GM12878 (cell line): Measurements from ENCODE around the gene MSI2. TPM values are rescaled to one million over a fixed set of nuclear protein-coding genes. Genes with fewer than 3 reads are reported as not detected.

ENCODE experiments used
- ATAC-seq: fragments of 200-7000 bp; cut with Tn5 transposase; 3 replicates; pipeline ENCODE4 v1.9.1; 2020; ENCODE audit warnings: mild to moderate bottlenecking, moderate library complexity
- BruUV-seq: library from RNA; stranded (reverse); fragments of 400-500 nt; replicated peaks from 2 replicates; lab custom pipeline; 2021; lab: Mats Ljungman, UMichigan
- CTCF ChIA-PET: fragments of 300-600 bp; sonication (Branson Sonifier 250); formaldehyde crosslinking; extraction: SDS; loops from one replicate; lab custom pipeline; 2021; ENCODE audit warnings: inconsistent platforms; lab: Yijun Ruan, JAX
- POLR2A ChIA-PET: fragments of 350-600 bp; formaldehyde crosslinking; extraction: SDS; loops from one replicate; lab custom pipeline; 2021; ENCODE audit warnings: inconsistent platforms; lab: Charles Lee
- RAD21 ChIA-PET: fragments of 300-600 bp; sonication (Branson Sonifier 250); formaldehyde crosslinking; loops from one replicate; lab custom pipeline; 2023; ENCODE audit warnings: antibody characterized with exemption; ENCODE audit not compliant: unreplicated experiment; lab: Charles Lee
- SMC1A ChIA-PET: fragments of 300-600 bp; sonication (Branson Sonifier 250); formaldehyde crosslinking; loops from one replicate; lab custom pipeline; 2023; ENCODE audit not compliant: unreplicated experiment, uncharacterized antibody; lab: Charles Lee
- DNase-seq: peaks from one replicate; pipeline ENCODE4 v3.0.0-alpha.2; 2011; ENCODE audit warnings: low read depth, low spot score
- FAIRE-seq: peaks from 3 replicates; lab custom pipeline; 2011; peaks lifted over from hg19 to GRCh38; lab: Jason Lieb, UNC
- H2AFZ ChIP-seq: 2 replicates; pipeline ENCODE4 v1.6.0; 2011; ENCODE audit warnings: low read depth, low read length, control low read depth; ENCODE audit not compliant: control insufficient read depth
- H3K27ac ChIP-seq: 2 replicates; pipeline ENCODE4 v1.5.1; 2011; ENCODE audit warnings: control low read depth; ENCODE audit not compliant: control insufficient read depth, insufficient read depth
- H3K27me3 ChIP-seq, 2 experiments: replicated peaks in 1 of 2; 2 replicates each; pipeline versions ENCODE4 v1.6.0 to v1.6.1; 2011; ENCODE audit warnings: low read length in 1 of 2; ENCODE audit not compliant: control insufficient read depth in 2 of 2, insufficient read depth in 2 of 2
- H3K36me3 ChIP-seq, 2 experiments: 2 replicates each; pipeline ENCODE4 v1.5.1; 2011; ENCODE audit warnings: low read length in 1 of 2; ENCODE audit not compliant: control insufficient read depth in 2 of 2, insufficient read depth in 2 of 2
- H3K4me1 ChIP-seq: 2 replicates; pipeline ENCODE4 v1.6.1; 2011; ENCODE audit warnings: mild to moderate bottlenecking, low read length, moderate library complexity, mixed read lengths; ENCODE audit not compliant: control insufficient read depth, insufficient read depth
- H3K4me2 ChIP-seq: 2 replicates; pipeline ENCODE4 v1.6.0; 2011; ENCODE audit warnings: control low read depth; ENCODE audit not compliant: control insufficient read depth, insufficient read depth
- H3K4me3 ChIP-seq: fragments of 200-600 bp; sonication (generic); 2 replicates; pipeline ENCODE4 v1.5.1; 2016
- H3K79me2 ChIP-seq: 2 replicates; pipeline ENCODE4 v1.6.0; 2011; ENCODE audit warnings: low read length; ENCODE audit not compliant: control insufficient read depth, insufficient read depth
- H3K9ac ChIP-seq: 2 replicates; pipeline ENCODE4 v1.8.0; 2011; ENCODE audit warnings: low read length, control low read depth, mixed read lengths; ENCODE audit not compliant: control insufficient read depth, insufficient read depth
- H3K9me3 ChIP-seq: replicated peaks from 3 replicates; pipeline ENCODE4 v1.5.1; 2011; ENCODE audit warnings: mild to moderate bottlenecking, low read length; ENCODE audit not compliant: control insufficient read depth, insufficient read depth
- H4K20me1 ChIP-seq: 2 replicates; pipeline ENCODE4 v1.6.0; 2011; ENCODE audit not compliant: control insufficient read depth, insufficient read depth
- CHD2 ChIP-seq: IDR thresholded peaks from 2 replicates; pipeline ENCODE4 v1.6.1; 2011; ENCODE audit warnings: low read depth, low read length, improper control_type of control experiment, borderline replicate concordance
- HCFC1 ChIP-seq: fragments of 150-350 bp; IDR thresholded peaks from 2 replicates; pipeline ENCODE4 v1.6.1; 2014; ENCODE audit warnings: low read length
- JUNB ChIP-seq: IDR thresholded peaks from 2 replicates; pipeline ENCODE4 v1.6.1; 2016; ENCODE audit warnings: antibody characterized with exemption, mild to moderate bottlenecking
- KLF5 ChIP-seq: fragments of 450-650 bp; IDR thresholded peaks from 2 replicates; pipeline ENCODE4 v1.6.1; 2014; ENCODE audit warnings: mild to moderate bottlenecking; ENCODE audit not compliant: partially characterized antibody
- MTA3 ChIP-seq: IDR thresholded peaks from 2 replicates; pipeline ENCODE4 v1.6.1; 2012; ENCODE audit warnings: low read length, inconsistent platforms, borderline replicate concordance
- RFX5 ChIP-seq: IDR thresholded peaks from 2 replicates; pipeline ENCODE4 v1.6.1; 2011; ENCODE audit warnings: low read depth, low read length, improper control_type of control experiment
- TBL1XR1 ChIP-seq: IDR thresholded peaks from 2 replicates; pipeline ENCODE4 v1.6.1; 2012; ENCODE audit warnings: low read depth, low read length, improper control_type of control experiment
- WGBS: methylation state at CpG from one replicate; pipeline ENCODE4 v1.1.6; 2016; ENCODE audit warnings: low lambda C conversion rate; ENCODE audit not compliant: insufficient replicate concordance, insufficient coverage; ENCODE audit errors: missing lambda C conversion rate; 5-methylcytosine and 5-hydroxymethylcytosine counted together
- in situ Hi-C: fragments of 300-500 bp; cut with MboI; formaldehyde crosslinking; loops from 9 replicates; pipeline ENCODE4 v1.14.3; 2018; ENCODE audit warnings: mixed read lengths
- intact Hi-C: fragments of 100-400 bp; cut with micrococcal nuclease; formaldehyde crosslinking; loops from one replicate; pipeline ENCODE4 v1.14.2; 2022; ENCODE audit not compliant: unreplicated experiment
- polyA plus RNA-seq, 11 experiments: library from polyadenylated mRNA; depleted of rRNA in 4 of 11; unstranded in 6 of 11; stranded (reverse) in 5 of 11; fragments of >200 nt; fragmentation: Nextera tagmentation in 4 of 11; fragmentation: Illumina TruSeq in 1 of 11; extraction: Ambion mirVana in 4 of 11; extraction: Trizol in 1 of 11; gene quantifications; 1 replicate in 1 of 11; 2 replicates in 10 of 11; pipeline versions ENCODE4 v1.2.1 to v1.2.3, GENCODE V29; 2011 to 2016; ENCODE audit warnings: inconsistent platforms in 2 of 11, missing spikeins in 2 of 11, low read depth in 1 of 11
- total RNA-seq, 4 experiments: library from RNA; depleted of rRNA in 3 of 4; stranded (reverse); fragments of >200 nt in 3 of 4; fragmentation: Illumina TruSeq in 1 of 4; extraction: Trizol in 1 of 4; gene quantifications; 2 replicates each; pipeline versions ENCODE4 v1.2.1 to v1.2.3, GENCODE V29; 2013 to 2021
- TF ChIP-seq, protein P1 (sequence below): IDR thresholded peaks from 2 replicates; pipeline ENCODE4 v1.6.1; 2012; ENCODE audit warnings: improper control_type of control experiment, low read depth, low read length; ENCODE audit not compliant: insufficient replicate concordance
- TF ChIP-seq, protein P2 (sequence below): IDR thresholded peaks from 2 replicates; pipeline ENCODE4 v1.6.1; 2011; ENCODE audit warnings: mild to moderate bottlenecking, low read depth, low read length, moderate library complexity; ENCODE audit not compliant: insufficient replicate concordance
- TF ChIP-seq, protein P3 (sequence below): IDR thresholded peaks from 2 replicates; pipeline ENCODE4 v1.6.1; 2011; ENCODE audit warnings: borderline replicate concordance, low read depth, mild to moderate bottlenecking, moderate library complexity, low read length; ENCODE audit not compliant: insufficient read depth, poor library complexity, severe bottlenecking

The MSI2 gene
- total and polyA plus RNA-seq, 10 of the 15 experiments (the other 5 are each of a cell fraction or from before 2014, with no cell fraction given): 6.1 to 76.1 (median 42.0) TPM

DNA sequence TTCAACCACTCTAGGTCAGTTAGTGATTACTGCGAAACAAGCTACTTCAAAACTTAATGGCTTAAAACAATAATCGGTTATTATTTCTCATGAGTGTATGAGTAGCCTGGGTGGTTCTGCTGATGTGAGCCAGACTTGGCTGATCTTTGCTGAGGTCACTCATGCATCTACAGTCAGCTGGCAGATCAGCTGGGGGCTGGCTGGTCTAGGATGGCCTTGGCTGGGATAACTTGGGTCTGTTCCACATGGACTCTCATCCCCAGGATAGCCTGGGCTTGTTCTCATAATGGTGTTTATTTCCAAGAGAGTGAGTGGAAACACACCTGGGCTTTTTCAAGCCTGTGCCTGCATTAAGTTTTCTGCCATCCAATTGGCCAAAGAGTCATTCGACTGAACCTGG lies 475.7 kb downstream of the MSI2 start:
- no peak for FAIRE-seq
- in situ Hi-C loops: no loop called here

More for the DNA sequence above, 475.7 kb downstream of the MSI2 start:
- no peak for ATAC-seq
- peaks cover 16% of the 10 kb centered on the region for H3K4me1 ChIP-seq
- H3K4me2 ChIP-seq: no peak overlapping the region
- ChIA-PET SMC1A (interaction anchor here (0.6 to 1.3 kb wide), 2 partner anchors 328 to 488 kb away, joined by 3 to 4 read pairs; no protein-coding TSS in a partner anchor), POLR2A (no interaction called here), RAD21 (no interaction called here), CTCF (interaction anchor here (0.9 to 1.5 kb wide), 3 partner anchors 16 to 489 kb away, joined by 5 to 6 read pairs (median 5); no protein-coding TSS in a partner anchor)
- intact Hi-C loops: no loop called here
- DNase-seq: no peak
- no peak overlapping the region for H3K9ac ChIP-seq
- H3K36me3 ChIP-seq: no peaks in the 10 kb centered on the region
- H3K27ac ChIP-seq: no peak overlapping the region
- TF ChIP-seq TBL1XR1 (no peak), JUNB (no peak), CHD2 (no peak), HCFC1 (no peak), MTA3 (no peak), RFX5 (no peak), KLF5 (no peak)
- TF ChIP-seq, protein P1, sequence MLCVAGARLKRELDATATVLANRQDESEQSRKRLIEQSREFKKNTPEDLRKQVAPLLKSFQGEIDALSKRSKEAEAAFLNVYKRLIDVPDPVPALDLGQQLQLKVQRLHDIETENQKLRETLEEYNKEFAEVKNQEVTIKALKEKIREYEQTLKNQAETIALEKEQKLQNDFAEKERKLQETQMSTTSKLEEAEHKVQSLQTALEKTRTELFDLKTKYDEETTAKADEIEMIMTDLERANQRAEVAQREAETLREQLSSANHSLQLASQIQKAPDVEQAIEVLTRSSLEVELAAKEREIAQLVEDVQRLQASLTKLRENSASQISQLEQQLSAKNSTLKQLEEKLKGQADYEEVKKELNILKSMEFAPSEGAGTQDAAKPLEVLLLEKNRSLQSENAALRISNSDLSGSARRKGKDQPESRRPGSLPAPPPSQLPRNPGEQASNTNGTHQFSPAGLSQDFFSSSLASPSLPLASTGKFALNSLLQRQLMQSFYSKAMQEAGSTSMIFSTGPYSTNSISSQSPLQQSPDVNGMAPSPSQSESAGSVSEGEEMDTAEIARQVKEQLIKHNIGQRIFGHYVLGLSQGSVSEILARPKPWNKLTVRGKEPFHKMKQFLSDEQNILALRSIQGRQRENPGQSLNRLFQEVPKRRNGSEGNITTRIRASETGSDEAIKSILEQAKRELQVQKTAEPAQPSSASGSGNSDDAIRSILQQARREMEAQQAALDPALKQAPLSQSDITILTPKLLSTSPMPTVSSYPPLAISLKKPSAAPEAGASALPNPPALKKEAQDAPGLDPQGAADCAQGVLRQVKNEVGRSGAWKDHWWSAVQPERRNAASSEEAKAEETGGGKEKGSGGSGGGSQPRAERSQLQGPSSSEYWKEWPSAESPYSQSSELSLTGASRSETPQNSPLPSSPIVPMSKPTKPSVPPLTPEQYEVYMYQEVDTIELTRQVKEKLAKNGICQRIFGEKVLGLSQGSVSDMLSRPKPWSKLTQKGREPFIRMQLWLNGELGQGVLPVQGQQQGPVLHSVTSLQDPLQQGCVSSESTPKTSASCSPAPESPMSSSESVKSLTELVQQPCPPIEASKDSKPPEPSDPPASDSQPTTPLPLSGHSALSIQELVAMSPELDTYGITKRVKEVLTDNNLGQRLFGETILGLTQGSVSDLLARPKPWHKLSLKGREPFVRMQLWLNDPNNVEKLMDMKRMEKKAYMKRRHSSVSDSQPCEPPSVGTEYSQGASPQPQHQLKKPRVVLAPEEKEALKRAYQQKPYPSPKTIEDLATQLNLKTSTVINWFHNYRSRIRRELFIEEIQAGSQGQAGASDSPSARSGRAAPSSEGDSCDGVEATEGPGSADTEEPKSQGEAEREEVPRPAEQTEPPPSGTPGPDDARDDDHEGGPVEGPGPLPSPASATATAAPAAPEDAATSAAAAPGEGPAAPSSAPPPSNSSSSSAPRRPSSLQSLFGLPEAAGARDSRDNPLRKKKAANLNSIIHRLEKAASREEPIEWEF: no peak
- TF ChIP-seq, protein P2, sequence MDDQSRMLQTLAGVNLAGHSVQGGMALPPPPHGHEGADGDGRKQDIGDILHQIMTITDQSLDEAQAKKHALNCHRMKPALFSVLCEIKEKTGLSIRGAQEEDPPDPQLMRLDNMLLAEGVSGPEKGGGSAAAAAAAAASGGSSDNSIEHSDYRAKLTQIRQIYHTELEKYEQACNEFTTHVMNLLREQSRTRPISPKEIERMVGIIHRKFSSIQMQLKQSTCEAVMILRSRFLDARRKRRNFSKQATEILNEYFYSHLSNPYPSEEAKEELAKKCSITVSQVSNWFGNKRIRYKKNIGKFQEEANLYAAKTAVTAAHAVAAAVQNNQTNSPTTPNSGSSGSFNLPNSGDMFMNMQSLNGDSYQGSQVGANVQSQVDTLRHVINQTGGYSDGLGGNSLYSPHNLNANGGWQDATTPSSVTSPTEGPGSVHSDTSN: peak; percentile 12
- TF ChIP-seq, protein P3, sequence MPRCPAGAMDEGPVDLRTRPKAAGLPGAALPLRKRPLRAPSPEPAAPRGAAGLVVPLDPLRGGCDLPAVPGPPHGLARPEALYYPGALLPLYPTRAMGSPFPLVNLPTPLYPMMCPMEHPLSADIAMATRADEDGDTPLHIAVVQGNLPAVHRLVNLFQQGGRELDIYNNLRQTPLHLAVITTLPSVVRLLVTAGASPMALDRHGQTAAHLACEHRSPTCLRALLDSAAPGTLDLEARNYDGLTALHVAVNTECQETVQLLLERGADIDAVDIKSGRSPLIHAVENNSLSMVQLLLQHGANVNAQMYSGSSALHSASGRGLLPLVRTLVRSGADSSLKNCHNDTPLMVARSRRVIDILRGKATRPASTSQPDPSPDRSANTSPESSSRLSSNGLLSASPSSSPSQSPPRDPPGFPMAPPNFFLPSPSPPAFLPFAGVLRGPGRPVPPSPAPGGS: peak; percentile 65
- H3K79me2 ChIP-seq: no peaks in the 10 kb centered on the region
- no TSS peak for BruUV-seq
- no peaks in the 10 kb centered on the region; a peak in 1 of 4 replicates for H3K27me3 ChIP-seq
- H4K20me1 ChIP-seq: no peaks in the 10 kb centered on the region; the same call in 1 of the 2 replicates
- WGBS: 53% methylated on average over 3 of the region's 3 CpGs
- no peaks in the 10 kb centered on the region for H3K9me3 ChIP-seq
- H2AFZ ChIP-seq: no peak overlapping the region
- H3K4me3 ChIP-seq: no peak overlapping the region
